GM12873 (cell line): Measurements from ENCODE around the gene STX5.

ENCODE experiments used
- CTCF ChIP-seq: IDR thresholded peaks from 2 replicates; pipeline ENCODE4 v1.5.1; 2012; ENCODE audit warnings: low read depth, mild to moderate bottlenecking, moderate library complexity, low read length, control low read depth; ENCODE audit not compliant: insufficient read depth; ENCODE audit errors: missing control alignments

STX5 gene

GRCh38 chr11:62804310-62805075 is 27.4 kb downstream of the STX5 start:
- TF ChIP-seq CTCF, result no peak

GRCh38 chr11:62801071-62801470 is 30.8 kb downstream of the STX5 start:
- no peak for TF ChIP-seq CTCF

- no peak for TF ChIP-seq CTCF
These were observed 32.4 kb downstream of the STX5 start for GRCh38 chr11:62799486-62799885.

- TF ChIP-seq CTCF, result no peak
These were observed 35.6 kb downstream of the STX5 start for GRCh38 chr11:62796281-62796680.

- no peak for TF ChIP-seq CTCF
These were observed 37.6 kb downstream of the STX5 start for GRCh38 chr11:62794201-62794775.

GRCh38 chr11:62792202-62792575 is 39.7 kb downstream of the STX5 start:
- TF ChIP-seq CTCF, result no peak

- TF ChIP-seq CTCF, result no peak
These were observed 40.2 kb downstream of the STX5 start, which contains the start of gene TMEM223 for GRCh38 chr11:62791501-62792201. TMEM223 (minus strand) TSS chr11:62792006; CDS start chr11:62791994, 12 bp downstream.
